Islet of Langerhans (tissue), 1 donor: ENCODE measurements around the gene SYPL1.
"Not testable (repeated sequence)": the region's sequence is repeated elsewhere in the genome, so short reads cannot be mapped to it uniquely, and the experiment has no call there.

Experiments
- FAIRE-seq: peaks from one replicate; lab custom pipeline; 2011; peaks lifted over from hg19 to GRCh38; lab: Jason Lieb, UNC

The SYPL1 gene

DNA sequence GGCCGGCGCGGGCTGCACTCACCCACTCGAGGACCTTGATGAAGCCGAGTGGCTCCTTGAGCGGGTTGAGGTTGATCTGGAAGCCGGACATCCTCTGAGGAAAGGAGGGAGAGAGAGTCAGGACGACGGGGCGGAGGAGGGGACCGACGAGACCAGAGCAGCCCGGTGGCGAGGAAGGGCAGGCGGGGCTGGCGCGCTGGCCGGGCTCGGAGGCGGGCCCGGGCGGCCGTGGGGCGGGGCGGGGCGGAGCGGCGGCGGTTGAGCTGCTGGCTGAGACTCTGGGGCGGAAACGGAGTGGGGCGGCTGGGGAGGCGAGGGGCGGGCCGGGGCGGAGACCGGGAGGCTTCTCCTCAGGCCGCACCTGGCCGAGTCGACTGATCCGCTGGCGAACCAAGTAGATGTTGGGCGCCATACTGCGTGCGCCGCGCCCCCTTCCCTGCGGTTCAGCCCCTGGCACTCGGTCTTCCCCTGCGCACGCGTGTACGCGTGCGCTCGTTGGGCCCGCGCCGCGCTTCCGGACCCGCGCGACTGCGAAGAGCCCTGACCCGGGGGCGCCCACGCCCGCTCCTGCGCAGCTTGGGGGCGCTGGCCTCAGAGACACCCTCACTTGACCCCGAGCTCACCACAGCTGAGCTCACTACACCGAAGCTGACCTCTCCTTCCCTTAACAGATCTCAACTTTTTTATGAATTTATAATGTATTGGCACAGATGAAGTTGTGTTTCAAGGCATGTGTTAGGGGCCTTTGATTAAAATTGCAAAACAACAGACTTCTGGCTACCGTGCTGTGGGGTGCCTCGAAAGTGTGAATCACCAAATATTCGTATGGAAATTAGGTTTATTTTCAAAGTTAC is at the start of gene SYPL1:
Gene SYPL1, minus strand, starts transcription at position 195 of the 854 bp plus-strand sequence. Its CDS starts 104 bp downstream, at position 91.
- FAIRE-seq: no peak

DNA sequence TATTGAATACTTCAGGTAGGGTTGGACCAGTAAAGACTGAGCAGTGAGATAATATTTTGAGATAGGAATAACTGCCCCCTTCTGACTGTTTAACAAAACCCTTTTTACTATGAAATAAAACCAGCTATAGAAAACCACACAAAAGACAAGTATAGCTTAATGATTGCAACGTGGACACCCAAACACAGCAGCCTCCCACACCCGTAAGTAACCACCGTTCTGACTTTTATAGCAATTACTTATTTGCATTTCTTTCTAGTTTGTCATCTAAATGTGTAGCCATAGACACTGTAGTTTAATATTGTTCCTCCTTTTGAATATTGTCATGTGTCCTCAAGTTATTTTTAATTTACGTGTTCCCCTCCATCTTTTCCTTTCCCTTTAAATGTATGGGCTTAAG is 42.9 kb upstream of the SYPL1 start:
- FAIRE-seq: no peak

DNA sequence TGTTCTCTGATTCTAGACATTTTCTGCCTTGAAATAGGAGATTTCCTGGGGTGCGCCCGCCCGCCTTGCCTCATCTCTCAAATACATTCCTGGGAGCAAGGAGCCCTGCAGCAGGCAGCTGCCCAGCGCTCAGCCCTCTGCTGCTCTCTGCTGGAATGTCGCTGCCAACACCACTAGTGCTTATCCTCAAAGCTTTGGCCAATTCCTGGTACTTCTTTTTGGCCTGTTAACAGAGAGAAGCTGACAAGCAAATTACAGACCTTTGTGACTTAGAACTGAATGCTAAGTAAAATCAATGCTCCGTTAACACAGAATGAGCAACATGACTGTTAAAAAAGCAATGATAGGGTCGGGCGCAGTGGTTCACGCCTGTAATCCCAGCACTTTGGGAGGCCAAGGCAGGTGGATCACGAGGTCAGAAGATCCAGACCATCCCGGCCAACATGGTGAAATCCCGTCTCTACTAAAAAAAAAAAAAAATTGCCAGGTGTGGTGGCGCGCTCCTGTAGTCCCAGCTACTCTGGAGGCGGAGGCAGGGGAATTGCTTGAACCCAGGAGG is 41.9 kb upstream of the SYPL1 start:
- no peak for FAIRE-seq

DNA sequence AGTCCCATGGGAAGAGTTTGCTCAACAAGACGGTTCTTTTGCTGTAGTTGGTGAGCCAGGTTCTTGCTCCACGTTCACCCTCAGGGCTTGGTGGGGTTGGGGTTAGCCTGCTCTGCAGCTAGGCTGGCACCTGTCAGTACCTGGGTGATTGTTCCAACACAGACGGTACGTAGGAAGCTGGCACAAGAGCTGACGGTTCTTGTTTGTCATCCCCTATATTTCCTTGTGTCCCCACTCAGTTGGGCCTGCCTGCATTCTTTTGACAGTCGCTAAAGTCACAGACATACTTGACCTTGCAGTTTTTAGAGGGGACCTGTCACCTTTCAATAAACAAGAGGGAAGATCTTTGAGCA is 40.2 kb upstream of the SYPL1 start:
- no peak for FAIRE-seq

DNA sequence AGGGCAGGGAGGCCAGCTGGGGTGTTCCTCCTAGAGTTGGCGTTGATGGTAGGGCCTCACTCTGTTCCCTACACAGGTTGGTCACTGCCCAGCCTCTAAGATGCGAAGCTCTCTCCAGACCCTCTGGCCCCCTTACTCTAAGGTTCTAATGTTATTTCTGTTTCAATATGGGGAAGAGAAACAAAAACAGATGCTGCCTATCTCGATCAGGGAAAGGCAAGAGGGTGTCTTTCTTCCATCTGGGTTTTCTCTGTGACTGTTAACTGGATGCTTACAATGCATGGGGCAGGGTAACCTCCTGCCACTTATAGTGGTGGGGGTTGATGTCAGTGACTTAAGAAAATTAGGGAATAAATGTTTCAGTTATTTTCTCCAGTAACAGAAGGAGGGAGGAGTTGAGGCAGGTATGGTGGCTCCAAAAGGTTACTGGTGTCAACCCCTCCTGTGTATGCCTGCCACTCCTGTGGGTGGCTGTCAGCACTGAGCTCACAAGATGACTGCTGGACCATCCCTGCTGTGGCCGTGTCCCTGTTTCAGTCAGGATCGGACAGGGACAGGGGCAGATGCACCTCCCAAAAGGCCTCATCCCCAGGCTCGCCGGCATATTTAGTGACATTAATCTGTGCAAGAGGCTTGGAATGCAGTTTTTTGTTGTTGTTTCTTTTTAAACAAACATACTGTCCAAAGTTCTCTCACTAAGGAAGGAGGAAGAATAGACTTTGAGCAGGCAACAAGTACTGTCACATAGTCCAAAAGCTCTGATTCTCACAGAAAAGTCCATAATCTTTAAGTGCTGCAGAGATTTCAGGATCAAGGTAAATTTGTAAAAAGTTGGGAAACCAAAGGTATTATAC is 39.6 kb upstream of the SYPL1 start:
- FAIRE-seq: no peak

DNA sequence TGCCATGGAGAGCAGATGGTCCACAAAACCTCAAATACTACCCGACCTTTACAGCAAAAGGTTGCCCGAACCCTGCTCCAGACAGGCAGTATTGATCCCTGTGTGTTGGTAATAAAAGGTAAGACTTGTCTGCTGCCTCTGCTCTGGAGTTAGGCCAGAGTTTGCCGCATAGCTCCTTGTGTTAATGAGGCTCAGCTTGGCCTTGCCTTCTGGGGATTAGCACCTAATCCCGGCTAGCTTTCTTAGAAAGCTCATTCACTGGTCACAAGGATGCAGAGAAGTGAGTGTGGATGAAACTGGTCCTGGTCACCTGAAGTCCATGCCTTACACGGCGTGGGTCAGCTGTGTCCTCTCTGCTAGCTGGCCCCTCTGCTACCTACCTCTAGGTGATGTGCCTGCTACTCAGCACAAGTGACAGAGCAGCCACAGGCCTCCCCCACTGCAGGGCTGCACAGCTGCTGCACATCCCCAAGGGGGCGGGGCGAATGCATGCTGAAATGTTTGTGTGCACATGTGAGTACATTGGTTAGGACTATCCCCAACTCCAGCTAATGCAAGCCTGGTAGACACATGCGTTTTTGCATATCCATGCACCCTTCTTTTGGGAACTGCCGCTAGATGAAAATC is 31.7 kb upstream of the SYPL1 start:
- no peak for FAIRE-seq

DNA sequence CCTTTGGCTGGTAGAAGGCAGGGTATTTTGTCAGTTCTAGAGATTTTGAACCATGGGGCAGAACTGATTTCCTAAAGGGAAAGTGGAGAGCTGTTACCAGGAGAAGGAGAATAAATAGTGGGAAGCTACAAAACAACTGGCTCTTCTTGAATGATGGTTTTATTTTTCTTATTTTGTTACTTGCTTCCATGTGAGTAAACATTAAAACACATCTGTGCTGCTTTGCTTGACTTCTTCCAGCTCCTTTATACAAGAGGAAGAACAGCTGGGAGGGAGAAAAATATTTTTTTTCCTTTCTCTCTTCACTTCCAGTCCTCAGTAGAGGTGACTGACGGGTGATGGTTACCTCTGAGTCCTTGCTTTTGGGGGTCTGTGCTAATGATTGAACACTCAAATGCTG is 30.0 kb upstream of the SYPL1 start:
- FAIRE-seq: no peak

DNA sequence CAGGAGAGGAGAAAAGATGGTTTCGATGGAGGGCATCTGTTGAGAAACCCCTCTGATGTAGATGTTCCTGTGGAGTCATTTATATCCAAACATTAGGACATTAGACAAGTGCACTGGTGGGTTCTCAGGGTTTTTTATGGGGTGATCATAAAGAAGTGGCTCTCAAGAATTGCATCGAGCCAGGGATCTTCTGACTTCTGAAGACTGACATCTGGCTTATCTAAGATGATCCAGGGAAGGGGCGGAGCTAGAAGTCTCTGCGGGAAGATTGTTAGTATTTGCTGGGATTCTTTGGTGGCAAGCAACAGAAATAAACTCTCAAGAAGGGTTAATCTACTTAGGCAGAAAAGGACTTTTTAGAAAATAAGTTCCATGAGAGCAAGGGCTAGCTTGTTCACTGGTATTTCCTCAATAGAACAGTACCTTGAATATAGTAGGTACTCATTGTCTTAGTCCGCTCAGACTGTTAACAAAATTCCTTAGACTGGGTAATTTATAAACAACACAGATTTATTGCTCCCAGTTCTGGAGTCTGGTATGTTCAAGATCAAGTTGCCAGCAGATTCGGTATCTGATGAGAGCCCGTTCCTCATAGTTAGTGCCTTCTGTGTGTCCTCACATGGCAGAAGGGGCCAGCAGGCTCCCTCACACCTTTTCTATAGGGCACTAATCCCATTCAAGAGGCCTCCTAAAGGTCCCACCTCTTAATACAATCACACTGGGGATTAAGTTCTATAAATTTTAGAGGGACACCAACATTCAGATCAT is 28.5 kb upstream of the SYPL1 start:
- no peak for FAIRE-seq

DNA sequence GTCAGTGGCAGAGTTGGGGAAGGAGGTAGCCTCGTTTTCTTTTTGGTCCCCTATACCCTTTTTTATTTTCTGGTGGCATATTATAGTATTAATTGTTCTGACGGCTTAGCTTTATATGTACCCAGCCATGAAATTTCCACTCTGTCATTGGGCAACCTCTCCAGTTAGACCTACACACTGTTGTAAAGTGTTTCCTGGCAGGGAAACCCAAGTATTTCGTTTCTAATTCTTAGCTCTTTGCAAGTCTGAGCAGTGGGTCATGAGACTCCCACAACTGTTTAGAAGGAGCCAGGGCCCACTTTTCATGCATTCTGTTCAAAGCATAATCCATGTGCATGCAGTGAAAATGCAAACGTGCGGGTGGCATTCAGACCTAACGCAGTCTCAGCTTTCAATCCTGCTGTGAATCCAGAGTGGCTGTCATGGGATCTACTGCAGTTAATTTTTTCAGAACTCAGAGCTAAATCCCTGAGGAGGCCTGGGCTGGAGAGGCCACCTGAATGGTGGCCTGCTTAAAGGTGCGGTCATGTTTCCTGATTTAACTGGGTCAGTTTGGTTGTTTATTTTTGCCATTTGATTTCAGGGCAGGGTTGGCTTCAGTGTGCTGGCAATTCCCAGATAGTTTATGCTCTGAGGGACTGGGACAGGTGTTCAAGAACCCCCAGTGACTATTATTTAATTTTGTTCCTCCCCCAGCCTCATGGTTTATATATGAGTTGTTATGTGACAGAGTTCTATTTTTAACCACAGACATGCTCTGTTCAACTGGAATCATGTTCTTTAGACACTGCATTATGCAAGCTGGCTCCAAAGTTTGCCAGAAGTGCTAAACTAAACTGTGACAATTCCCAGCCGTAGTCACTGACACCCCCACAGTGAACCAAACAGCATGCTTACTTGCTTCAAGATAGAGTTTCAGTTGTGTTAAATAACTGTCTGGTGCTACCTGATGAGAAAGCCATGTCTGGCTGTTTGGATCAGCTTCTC is 27.4 kb upstream of the SYPL1 start:
- no peak for FAIRE-seq

DNA sequence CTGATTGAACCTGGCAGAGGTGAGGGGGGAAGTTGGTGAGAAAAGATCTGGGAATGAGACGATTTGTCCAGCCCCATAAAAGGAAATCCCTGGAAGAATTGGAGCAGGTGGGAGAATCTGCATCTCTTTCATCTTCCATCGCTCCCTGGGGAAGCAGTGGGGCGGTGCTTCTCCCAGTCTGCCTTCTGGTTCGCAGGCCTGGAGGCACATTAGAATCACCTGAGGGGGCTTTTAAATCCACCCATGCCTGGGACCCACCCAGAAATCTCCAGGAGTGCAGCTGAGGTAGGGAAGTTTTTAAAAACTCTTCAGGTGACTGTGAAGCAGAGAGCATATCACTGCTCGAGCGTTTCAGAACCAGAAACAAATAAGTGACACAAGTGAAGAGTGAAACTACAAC is 26.7 kb upstream of the SYPL1 start:
- FAIRE-seq: no peak

DNA sequence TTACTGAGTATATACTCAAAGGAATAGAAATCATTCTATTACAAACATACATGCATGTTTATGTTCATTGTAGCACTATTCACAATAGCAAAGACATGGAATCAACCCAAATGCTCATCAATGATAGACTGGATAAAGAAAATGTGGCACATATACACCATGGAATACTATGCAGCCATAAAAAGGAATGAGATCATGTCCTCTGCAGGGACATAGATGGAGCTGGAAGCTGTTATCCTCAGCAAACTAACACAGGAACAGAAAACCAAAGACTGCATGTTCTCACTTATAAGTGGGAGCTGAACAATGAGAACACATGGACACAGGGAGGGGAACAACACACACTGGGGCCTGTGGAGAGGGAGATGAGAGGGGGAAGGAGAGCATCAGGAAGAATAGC is 26.1 kb upstream of the SYPL1 start:
- FAIRE-seq: not testable (repeated sequence)

DNA sequence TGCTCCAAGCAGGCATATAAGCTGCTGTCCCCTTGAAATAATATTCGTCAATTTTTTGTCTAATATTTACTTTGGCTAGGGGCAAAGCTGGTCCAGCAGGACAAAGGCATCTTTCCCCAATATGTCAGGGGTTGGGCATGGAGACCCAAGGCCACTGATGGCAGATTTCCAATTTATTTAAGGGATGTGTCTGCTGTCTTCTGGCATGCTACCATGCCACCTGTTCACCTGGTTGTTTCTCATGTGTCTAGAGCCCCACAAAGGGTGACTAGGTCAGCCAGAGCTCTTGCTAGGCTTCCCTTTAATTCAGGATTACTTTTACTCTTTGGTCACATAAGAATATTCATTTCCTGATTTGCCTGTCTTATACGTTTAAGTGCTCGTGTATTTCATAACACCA is 22.1 kb upstream of the SYPL1 start:
- FAIRE-seq: no peak

DNA sequence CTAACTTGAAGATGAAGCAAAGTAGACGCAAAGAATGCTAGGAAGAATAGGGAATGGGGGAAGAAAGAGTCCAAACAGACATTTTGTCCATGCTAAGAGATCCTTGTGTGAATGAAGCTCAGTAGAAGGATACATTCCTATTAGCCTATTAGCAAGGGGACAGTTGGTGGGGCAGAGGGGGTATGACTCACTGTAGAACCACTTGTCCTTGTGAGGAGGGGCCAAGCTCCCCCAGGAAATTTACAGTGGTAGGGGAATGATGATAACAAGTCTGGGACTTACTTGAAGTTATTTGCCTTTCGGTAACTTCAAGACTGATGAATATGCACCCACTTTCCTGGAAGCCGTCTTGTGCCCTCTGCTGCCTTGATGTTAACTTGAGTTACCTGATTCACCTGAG is 17.2 kb upstream of the SYPL1 start:
- FAIRE-seq: no peak

DNA sequence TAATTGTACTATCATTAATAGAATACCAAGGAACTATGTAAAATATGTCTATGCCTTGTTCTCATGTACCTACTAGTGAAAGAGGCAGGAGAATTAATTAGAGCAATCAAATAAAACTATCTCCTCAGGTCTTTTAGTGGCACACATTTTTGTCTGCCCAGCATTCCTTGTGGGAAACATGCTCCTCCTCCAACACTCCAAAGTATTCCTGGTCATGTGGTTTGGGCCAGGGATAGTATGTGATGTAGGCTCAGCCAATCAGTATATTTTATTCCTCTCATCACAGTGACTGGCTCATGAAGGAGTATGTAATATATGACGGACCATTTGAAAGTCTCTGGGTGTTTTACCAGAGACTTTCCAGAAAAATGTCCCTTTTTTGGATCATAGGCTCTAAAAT is 16.7 kb upstream of the SYPL1 start:
- FAIRE-seq: no peak

DNA sequence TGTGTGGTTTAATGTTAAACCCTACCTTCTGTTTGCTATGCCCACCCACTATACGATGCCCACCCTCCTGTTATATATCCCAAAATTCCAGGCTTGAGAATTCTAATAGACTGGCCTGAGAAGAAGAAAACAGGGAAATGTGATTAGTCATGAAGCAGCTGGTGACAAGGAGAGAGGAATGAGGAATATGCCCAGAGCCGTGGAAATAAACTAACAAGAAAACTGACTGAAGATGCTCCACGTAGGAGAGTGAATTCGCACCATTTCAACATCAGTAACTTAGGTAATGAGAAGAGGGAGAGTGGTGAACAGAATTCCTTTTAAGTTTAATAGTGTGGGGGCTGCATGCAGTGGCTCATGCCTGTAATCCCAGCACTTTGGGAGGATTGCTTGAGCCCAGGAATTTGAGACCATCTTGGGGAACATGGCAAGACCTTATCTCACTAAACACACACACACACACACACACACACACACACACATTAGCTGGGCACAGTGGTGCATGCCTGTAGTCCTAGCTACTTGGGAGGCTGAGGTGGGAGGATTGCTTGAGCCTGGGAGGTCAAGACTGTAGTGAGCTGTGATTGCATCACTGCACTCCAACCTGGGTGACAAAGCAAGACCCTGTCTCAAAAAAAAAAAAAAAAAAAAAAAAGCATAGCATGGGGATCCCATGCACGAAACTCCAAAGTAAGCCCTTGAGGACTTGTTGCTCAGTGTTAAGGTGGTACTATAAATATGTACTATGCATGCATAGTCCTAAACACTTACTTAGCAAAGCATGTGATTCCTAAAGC is 16.1 kb upstream of the SYPL1 start:
- no peak for FAIRE-seq

DNA sequence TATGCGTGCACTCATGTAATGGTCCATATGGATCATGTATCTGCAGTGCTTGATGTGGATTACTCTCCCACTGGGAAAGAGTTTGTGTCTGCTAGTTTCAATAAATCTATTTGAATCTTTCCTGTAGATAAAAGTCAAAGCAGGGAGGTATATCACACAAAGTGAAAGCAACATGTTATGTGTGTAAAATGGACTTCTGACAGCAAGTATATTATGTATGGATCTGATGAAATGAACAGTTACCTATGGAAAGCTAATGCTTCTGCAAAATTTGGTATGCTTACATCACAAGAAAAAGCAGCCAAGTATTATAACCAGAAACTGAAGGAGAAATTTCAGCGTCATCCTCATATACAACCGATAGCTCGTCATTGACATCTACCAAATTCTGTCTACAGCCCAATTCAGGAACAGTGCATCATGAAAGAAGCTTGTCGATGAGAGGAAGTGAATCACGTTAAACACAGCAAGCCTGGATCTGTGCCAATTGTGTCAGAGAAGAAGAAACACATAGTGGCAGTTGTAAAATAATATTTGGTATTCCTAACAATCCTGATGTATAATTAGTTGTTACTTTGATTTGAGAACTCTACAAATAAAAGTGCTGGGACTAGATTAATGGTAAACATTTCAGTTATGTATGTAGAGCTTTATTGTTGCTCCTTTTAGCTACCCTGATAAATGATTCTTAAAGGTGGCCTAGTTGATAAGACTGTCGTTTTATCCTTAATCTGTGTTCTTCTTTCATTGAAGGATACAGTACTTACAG is 14.2 kb upstream of the SYPL1 start:
- FAIRE-seq: no peak

DNA sequence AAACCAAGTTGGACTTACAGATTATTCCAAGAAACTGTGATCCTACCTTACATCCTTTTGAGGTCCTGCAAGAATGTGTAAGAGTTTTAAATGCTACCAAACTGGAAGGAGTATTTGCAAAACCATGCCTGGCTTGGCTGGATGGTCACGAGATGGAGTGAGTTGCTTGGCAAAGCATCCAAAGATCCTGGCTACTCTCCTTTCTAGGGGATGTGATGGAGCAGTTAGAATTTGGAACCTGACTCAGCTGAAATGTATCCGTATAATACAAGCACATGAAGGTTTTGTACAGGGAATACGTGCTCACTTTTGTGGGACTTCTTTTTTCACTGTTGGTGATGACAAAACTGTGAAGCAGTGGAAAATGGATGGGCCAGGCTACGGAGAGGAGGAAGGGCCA is 13.3 kb upstream of the SYPL1 start:
- FAIRE-seq: no peak

DNA sequence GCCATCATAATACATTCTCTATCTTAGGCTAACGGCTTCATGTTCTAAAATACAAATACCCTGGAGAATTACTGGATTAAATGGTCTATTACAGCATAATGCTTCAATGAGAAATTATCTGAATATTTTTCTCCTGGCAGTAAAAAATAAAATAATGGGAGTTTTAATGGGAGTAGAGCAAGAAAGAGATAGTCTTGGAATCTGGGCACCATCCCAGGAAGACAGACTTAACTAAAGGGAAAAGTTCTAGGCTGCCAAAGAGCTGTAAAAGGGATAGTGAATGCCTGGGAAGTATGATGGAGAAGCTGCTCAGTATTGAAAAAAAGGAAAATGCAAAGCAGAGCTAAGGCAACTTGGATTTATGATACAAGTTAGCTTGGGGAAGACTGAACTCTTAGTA is 12.1 kb upstream of the SYPL1 start:
- no peak for FAIRE-seq

DNA sequence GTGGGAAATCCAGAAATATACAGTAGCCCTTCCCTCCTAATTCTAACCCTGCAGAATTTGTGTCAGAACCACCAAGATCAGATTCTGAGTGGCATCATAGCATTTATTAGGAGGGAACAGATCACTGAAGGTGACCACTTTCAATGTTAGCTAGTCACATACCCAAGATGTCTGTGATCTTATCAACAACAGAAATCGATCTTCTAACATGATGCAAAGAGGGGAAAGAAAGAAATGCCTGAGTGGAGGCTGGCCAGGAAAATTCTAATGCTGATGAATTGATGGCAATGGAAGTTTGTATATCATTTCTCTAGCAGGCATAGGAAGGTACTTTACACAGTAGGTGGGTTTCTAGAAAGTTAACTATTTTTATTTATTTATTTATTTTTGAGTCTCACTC is 10.6 kb upstream of the SYPL1 start:
- no peak for FAIRE-seq
